ENCODE data around the gene TSPAN2.

The TSPAN2 gene

DNA sequence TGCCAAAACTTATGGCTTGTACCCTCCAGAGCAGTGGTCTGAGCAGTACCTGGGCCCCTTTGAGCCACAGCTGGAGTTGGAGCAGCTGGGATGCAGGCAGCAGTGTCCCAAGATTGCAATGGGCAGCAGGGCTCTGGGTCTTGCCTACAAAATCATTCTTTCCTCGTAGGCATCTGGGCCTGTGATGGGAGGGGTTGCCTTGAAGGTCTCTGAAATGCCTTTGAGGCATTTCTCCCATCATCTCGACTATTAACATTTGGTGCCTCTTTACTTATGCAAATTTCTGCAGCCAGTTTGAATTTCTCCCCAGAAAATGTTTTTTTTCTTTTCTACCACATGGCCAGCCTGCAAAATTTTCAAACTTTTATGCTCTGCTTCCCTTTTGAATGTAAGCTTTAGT lies 31.0 kb upstream of the TSPAN2 start:
- no peaks in the 10 kb centered on the region for H4K20me1 ChIP-seq (ENCODE audit: insufficient read depth, low read length)
- H3K36me3 ChIP-seq (replicated peaks; ENCODE audit: insufficient read depth, low read length), result no peaks in the 10 kb centered on the region
- no peaks in the 10 kb centered on the region for H3K79me2 ChIP-seq (ENCODE audit: low read length)
- H3K9ac ChIP-seq (ENCODE audit: low read length), result no peak overlapping the region
- no peaks in the 10 kb centered on the region for H3K4me1 ChIP-seq (ENCODE audit: low read length)
- no peaks in the 10 kb centered on the region for H3K27me3 ChIP-seq (replicated peaks; ENCODE audit: insufficient read depth, low read length)
- no peak overlapping the region for H3K27ac ChIP-seq (ENCODE audit: low read length)
- TF ChIP-seq EZH2phosphoT487 (IDR thresholded peaks at IDR 0.05; ENCODE audit: low read length) (no peak), EZH2 (optimal IDR thresholded peaks at IDR 0.05; ENCODE audit: low read depth, low read length) (no peak)
- TF ChIP-seq, protein P1, sequence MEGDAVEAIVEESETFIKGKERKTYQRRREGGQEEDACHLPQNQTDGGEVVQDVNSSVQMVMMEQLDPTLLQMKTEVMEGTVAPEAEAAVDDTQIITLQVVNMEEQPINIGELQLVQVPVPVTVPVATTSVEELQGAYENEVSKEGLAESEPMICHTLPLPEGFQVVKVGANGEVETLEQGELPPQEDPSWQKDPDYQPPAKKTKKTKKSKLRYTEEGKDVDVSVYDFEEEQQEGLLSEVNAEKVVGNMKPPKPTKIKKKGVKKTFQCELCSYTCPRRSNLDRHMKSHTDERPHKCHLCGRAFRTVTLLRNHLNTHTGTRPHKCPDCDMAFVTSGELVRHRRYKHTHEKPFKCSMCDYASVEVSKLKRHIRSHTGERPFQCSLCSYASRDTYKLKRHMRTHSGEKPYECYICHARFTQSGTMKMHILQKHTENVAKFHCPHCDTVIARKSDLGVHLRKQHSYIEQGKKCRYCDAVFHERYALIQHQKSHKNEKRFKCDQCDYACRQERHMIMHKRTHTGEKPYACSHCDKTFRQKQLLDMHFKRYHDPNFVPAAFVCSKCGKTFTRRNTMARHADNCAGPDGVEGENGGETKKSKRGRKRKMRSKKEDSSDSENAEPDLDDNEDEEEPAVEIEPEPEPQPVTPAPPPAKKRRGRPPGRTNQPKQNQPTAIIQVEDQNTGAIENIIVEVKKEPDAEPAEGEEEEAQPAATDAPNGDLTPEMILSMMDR (IDR thresholded peaks at IDR 0.05; ENCODE audit: low read length), result no peak
- no peaks in the 10 kb centered on the region for H3K9me2 ChIP-seq (replicated peaks; ENCODE audit: insufficient read depth, low read length)
- no peaks in the 10 kb centered on the region for H3F3A ChIP-seq (ENCODE audit: insufficient read depth, low read length)
- H3K4me3 ChIP-seq (ENCODE audit: low read length), result no peak overlapping the region
- no peak for DNase-seq
- H3K4me2 ChIP-seq (ENCODE audit: low read depth, low read length), result no peak overlapping the region
- no peaks in the 10 kb centered on the region for H3K9me3 ChIP-seq (replicated peaks; ENCODE audit: insufficient read depth, low read length)
- no peak overlapping the region for H2AFZ ChIP-seq (ENCODE audit: low read length)

- H3K4me2 ChIP-seq (ENCODE audit: low read depth, low read length), result no peak overlapping the region
- H4K20me1 ChIP-seq (ENCODE audit: insufficient read depth, low read length), result no peaks in the 10 kb centered on the region
- H3K27ac ChIP-seq (ENCODE audit: low read length), result no peak overlapping the region
- no peak for DNase-seq
- H3K9ac ChIP-seq (ENCODE audit: low read length), result no peak overlapping the region
- H3K36me3 ChIP-seq (replicated peaks; ENCODE audit: insufficient read depth, low read length), result no peaks in the 10 kb centered on the region
- no peaks in the 10 kb centered on the region for H3F3A ChIP-seq (ENCODE audit: insufficient read depth, low read length)
- H3K9me3 ChIP-seq (replicated peaks; ENCODE audit: insufficient read depth, low read length), result no peaks in the 10 kb centered on the region
- TF ChIP-seq EZH2 (optimal IDR thresholded peaks at IDR 0.05; ENCODE audit: low read depth, low read length) (no peak), EZH2phosphoT487 (IDR thresholded peaks at IDR 0.05; ENCODE audit: low read length) (no peak)
- TF ChIP-seq, protein P1 (IDR thresholded peaks at IDR 0.05; ENCODE audit: low read length), result no peak
- no peak overlapping the region for H2AFZ ChIP-seq (ENCODE audit: low read length)
- H3K79me2 ChIP-seq (ENCODE audit: low read length), result no peaks in the 10 kb centered on the region
- no peaks in the 10 kb centered on the region for H3K9me2 ChIP-seq (replicated peaks; ENCODE audit: insufficient read depth, low read length)
- H3K4me1 ChIP-seq (ENCODE audit: low read length), result no peaks in the 10 kb centered on the region
- H3K4me3 ChIP-seq (ENCODE audit: low read length), result no peak overlapping the region
- H3K27me3 ChIP-seq (replicated peaks; ENCODE audit: insufficient read depth, low read length), result no peaks in the 10 kb centered on the region
These were observed 29.3 kb upstream of the TSPAN2 start for GRCh38 chr1:115118611-115119010.

GRCh38 chr1:115118086-115118485 lies 28.8 kb upstream of the TSPAN2 start:
- Histone ChIP-seq H3K4me3 (ENCODE audit: low read length) (no peak overlapping the region), H3K36me3 (replicated peaks; ENCODE audit: insufficient read depth, low read length) (no peaks in the 10 kb centered on the region), H3K4me1 (ENCODE audit: low read length) (no peaks in the 10 kb centered on the region), H3K27ac (ENCODE audit: low read length) (no peak overlapping the region), H3K9ac (ENCODE audit: low read length) (no peak overlapping the region), H3K9me2 (replicated peaks; ENCODE audit: insufficient read depth, low read length) (no peaks in the 10 kb centered on the region), H3K4me2 (ENCODE audit: low read depth, low read length) (no peak overlapping the region), H3K27me3 (replicated peaks; ENCODE audit: insufficient read depth, low read length) (no peaks in the 10 kb centered on the region), H2AFZ (ENCODE audit: low read length) (no peak overlapping the region), H4K20me1 (ENCODE audit: insufficient read depth, low read length) (no peaks in the 10 kb centered on the region), H3K9me3 (replicated peaks; ENCODE audit: insufficient read depth, low read length) (no peaks in the 10 kb centered on the region), H3F3A (ENCODE audit: insufficient read depth, low read length) (no peaks in the 10 kb centered on the region), H3K79me2 (ENCODE audit: low read length) (no peaks in the 10 kb centered on the region)
- TF ChIP-seq EZH2phosphoT487 (IDR thresholded peaks at IDR 0.05; ENCODE audit: low read length) (no peak), EZH2 (optimal IDR thresholded peaks at IDR 0.05; ENCODE audit: low read depth, low read length) (no peak)
- TF ChIP-seq, protein P1 (IDR thresholded peaks at IDR 0.05; ENCODE audit: low read length), result no peak
- DNase-seq, result no peak
